Measurements from ENCODE around the gene ARSB.

GRCh38 chr5:78805474-78806124 lies 179.5 kb downstream of the ARSB start:
- TF ChIP-seq CTCF (IDR thresholded peaks at IDR 0.05; ENCODE audit: low read depth, low read length, poor library complexity, severe bottlenecking) = no peak
- TF ChIP-seq EZH2phosphoT487 (IDR thresholded peaks at IDR 0.05; ENCODE audit: borderline replicate concordance, low read length) = no peak
